A549 (cell line): ENCODE measurements around the gene TP53I3.

ENCODE experiments used
- MAFK ChIP-seq: fragments of 450-650 bp; IDR thresholded peaks from 2 replicates; pipeline ENCODE4 v1.6.1; 2014; ENCODE audit not compliant: partially characterized antibody
- TF ChIP-seq, protein P1 (sequence below): fragments of >200 bp; sonication (Bioruptor Twin); formaldehyde crosslinking; IDR thresholded peaks from 3 replicates; pipeline ENCODE4 v1.5.1; 2016
- TF ChIP-seq, protein P2 (sequence below): IDR thresholded peaks from 2 replicates; pipeline ENCODE4 v1.6.1; 2012

DNA sequence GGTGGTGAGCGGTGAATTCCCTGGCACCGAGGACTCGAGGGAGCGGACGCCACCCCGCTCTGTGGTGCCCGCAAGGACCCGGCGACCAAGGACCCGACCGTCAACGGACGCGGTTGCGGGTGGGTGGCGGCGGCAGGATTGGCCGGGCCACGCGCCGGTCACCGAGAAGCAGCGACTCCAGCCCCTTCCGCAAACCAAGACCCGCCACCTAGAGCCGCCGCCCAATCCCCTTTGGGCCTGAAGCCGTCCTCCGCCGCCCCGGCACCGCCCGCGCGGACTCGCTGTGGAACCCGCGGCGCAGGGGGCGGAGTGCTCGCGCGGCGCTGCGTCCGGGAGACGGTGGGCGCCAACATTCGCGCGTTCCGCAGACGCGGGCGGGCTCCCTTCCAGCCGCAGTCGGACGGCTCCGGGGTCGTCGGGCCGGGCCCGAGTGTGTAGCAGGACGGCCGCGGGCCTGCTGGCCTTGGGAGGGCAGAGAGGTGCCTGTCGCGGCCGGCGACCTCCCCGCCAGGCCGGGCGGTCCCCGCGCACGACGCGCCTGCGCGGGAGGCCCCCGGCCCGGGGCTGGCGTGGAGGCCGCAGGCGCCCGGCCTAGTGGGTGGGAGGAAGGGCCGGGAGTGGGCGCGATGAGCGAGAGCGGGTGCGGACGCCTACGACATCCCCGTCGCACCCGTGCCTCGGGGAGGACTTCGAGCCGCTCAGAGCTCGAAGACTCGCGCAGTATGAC lies 38.7 kb upstream of the TP53I3 start, which contains the start of the genes FAM228B and PFN4:
- TF ChIP-seq, protein P1, sequence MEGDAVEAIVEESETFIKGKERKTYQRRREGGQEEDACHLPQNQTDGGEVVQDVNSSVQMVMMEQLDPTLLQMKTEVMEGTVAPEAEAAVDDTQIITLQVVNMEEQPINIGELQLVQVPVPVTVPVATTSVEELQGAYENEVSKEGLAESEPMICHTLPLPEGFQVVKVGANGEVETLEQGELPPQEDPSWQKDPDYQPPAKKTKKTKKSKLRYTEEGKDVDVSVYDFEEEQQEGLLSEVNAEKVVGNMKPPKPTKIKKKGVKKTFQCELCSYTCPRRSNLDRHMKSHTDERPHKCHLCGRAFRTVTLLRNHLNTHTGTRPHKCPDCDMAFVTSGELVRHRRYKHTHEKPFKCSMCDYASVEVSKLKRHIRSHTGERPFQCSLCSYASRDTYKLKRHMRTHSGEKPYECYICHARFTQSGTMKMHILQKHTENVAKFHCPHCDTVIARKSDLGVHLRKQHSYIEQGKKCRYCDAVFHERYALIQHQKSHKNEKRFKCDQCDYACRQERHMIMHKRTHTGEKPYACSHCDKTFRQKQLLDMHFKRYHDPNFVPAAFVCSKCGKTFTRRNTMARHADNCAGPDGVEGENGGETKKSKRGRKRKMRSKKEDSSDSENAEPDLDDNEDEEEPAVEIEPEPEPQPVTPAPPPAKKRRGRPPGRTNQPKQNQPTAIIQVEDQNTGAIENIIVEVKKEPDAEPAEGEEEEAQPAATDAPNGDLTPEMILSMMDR, result no peak
- TF ChIP-seq, protein P2, sequence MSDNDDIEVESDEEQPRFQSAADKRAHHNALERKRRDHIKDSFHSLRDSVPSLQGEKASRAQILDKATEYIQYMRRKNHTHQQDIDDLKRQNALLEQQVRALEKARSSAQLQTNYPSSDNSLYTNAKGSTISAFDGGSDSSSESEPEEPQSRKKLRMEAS, result peak; percentile 60
- no peak for TF ChIP-seq MAFK
